ENCODE measurements around the gene CITED2. TPM values are rescaled to one million over a fixed set of nuclear protein-coding genes. Genes with fewer than 3 reads are reported as not detected.

Gene CITED2
- total RNA-seq, 1 donor from 2014 or later = 147 TPM

- intact Hi-C loops (cut with DNase I) = loop anchor here (2.0 to 10.0 kb wide), 11 partner anchors 167 to 1611 kb away; no protein-coding TSS in a partner anchor
Observed at GRCh38 chr6:139373928-139374356, 506 bp downstream of the CITED2 start.

DNA sequence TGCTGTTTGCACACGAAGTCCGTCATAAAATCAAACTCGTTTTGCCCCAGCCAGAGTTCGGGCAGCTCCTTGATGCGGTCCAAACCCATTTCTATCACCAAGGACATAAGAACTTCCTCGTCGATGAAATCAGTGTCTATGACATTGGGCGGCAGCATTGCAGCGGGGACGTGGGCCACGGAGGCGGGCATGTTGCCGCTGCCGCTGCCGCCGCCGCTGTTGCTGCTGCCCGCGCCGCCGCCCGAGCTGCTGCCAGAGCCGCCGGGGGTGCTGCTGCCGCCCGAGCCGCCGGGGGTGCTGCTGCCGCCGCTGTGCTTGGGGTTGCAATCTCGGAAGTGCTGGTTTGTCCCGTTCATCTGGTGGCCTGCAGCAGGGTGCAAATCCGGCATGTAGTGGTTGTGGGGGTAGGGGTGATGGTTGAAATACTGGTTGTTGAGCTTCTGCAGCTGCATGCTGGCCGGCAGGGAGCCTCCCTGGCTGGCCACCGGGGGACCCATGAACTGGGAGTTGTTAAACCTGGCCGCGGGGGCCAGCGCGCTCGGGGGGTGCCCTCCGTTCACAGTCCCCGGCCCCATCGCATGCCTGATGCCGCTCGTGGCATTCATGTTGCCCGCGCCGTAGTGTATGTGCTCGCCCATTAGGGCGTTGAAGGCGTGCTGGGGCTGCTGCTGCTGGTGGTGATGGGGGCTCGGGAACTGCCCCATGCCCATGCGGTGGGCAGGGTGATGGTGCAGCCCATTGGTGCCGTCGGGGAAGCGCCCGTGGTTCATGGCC is 1.1 kb downstream of the CITED2 start:
- intact Hi-C loops (cut with DNase I) = loop anchor here (2.0 to 10.0 kb wide), 9 partner anchors 389 to 1611 kb away; no protein-coding TSS in a partner anchor

More at GRCh38 chr6:139373928-139374356, 506 bp downstream of the CITED2 start:
- H3K27me3 ChIP-seq = no peaks in the 10 kb centered on the region
- H3K4me1 ChIP-seq = peaks cover 0 to 24% of the 10 kb centered on the region in 2 donors
- H3K36me3 ChIP-seq = peaks cover 0 to 14% of the 10 kb centered on the region in 2 donors
- H3K27ac ChIP-seq = peak overlapping the region; percentile 92 to 93
- TF ChIP-seq, protein P1, sequence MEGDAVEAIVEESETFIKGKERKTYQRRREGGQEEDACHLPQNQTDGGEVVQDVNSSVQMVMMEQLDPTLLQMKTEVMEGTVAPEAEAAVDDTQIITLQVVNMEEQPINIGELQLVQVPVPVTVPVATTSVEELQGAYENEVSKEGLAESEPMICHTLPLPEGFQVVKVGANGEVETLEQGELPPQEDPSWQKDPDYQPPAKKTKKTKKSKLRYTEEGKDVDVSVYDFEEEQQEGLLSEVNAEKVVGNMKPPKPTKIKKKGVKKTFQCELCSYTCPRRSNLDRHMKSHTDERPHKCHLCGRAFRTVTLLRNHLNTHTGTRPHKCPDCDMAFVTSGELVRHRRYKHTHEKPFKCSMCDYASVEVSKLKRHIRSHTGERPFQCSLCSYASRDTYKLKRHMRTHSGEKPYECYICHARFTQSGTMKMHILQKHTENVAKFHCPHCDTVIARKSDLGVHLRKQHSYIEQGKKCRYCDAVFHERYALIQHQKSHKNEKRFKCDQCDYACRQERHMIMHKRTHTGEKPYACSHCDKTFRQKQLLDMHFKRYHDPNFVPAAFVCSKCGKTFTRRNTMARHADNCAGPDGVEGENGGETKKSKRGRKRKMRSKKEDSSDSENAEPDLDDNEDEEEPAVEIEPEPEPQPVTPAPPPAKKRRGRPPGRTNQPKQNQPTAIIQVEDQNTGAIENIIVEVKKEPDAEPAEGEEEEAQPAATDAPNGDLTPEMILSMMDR (IDR thresholded peaks at IDR 0.05) = no peak
- peak overlapping the region; percentile 69 to 75 for H3K4me3 ChIP-seq
- DNase-seq (ENCODE audit: low spot score in 2 of 2) = no peak
- no peaks in the 10 kb centered on the region for H3K9me3 ChIP-seq

GRCh38 chr6:139372326-139373153 is 1.9 kb downstream of the CITED2 start:
- H3K27me3 ChIP-seq = no peaks in the 10 kb centered on the region
- TF ChIP-seq, protein P1 (IDR thresholded peaks at IDR 0.05) = no peak
- DNase-seq (ENCODE audit: low spot score in 2 of 2) = no peak
- peaks cover 0 to 26% of the 10 kb centered on the region in 2 donors for H3K4me1 ChIP-seq
- H3K36me3 ChIP-seq = peaks cover 0 to 14% of the 10 kb centered on the region in 2 donors
- peak overlapping the region; percentile 92 to 93 for H3K27ac ChIP-seq
- intact Hi-C loops (cut with DNase I) = loop anchor here (2.0 to 10.0 kb wide), 9 partner anchors 390 to 1612 kb away; no protein-coding TSS in a partner anchor
- H3K9me3 ChIP-seq = no peaks in the 10 kb centered on the region
- peak overlapping the region; percentile 69 to 75 for H3K4me3 ChIP-seq

More for the DNA sequence above, 1.1 kb downstream of the CITED2 start:
- H3K27ac ChIP-seq = peak overlapping the region; percentile 92 to 93
- H3K4me3 ChIP-seq = peak overlapping the region; percentile 69 to 75
- H3K4me1 ChIP-seq = peaks cover 0 to 24% of the 10 kb centered on the region in 2 donors
- no peaks in the 10 kb centered on the region for H3K27me3 ChIP-seq
- H3K9me3 ChIP-seq = no peaks in the 10 kb centered on the region
- peaks cover 0 to 14% of the 10 kb centered on the region in 2 donors for H3K36me3 ChIP-seq
- peak; percentile 22 to 79 for DNase-seq (ENCODE audit: low spot score in 2 of 2)
- TF ChIP-seq, protein P1 (IDR thresholded peaks at IDR 0.05) = peak in 1 of 3 experiments; percentile 29

GRCh38 chr6:139371421-139372203 is 2.8 kb downstream of the CITED2 start:
- Histone ChIP-seq H3K27me3 (no peaks in the 10 kb centered on the region), H3K4me3 (peak overlapping the region; percentile 69 to 75), H3K9me3 (no peaks in the 10 kb centered on the region), H3K27ac (peak overlapping the region; percentile 92 to 93), H3K4me1 (peaks cover 0 to 26% of the 10 kb centered on the region in 2 donors), H3K36me3 (peaks cover 0 to 14% of the 10 kb centered on the region in 2 donors)
- TF ChIP-seq, protein P1 (IDR thresholded peaks at IDR 0.05) = no peak
- intact Hi-C loops (cut with DNase I) = loop anchor here (2.0 to 10.0 kb wide), 9 partner anchors 391 to 1613 kb away; no protein-coding TSS in a partner anchor
- DNase-seq (ENCODE audit: low spot score in 2 of 2) = no peak

DNA sequence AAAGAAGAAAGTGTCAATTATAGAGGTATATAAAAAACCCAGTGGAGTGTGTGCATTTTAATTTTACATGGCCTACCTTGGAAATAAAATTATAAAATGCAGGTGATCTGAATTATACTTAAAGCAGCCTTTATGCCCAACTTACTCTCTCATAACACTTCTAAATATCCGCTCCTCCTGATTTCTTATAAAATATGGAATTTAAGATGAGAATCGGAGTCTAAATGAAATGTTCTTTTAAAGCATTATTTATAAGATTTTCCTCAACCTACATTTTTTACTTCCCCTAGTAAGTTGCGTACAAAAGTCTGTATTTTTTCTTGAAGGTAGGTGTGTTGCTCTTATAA is 3.5 kb downstream of the CITED2 start:
- TF ChIP-seq, protein P1 (IDR thresholded peaks at IDR 0.05) = no peak
- Histone ChIP-seq H3K36me3 (peaks cover 0 to 14% of the 10 kb centered on the region in 2 donors), H3K27ac (peak overlapping the region; percentile 67 to 92), H3K4me1 (peaks cover 0 to 21% of the 10 kb centered on the region in 2 donors), H3K4me3 (peak overlapping the region; percentile 69 to 75), H3K27me3 (no peaks in the 10 kb centered on the region), H3K9me3 (no peaks in the 10 kb centered on the region)
- DNase-seq (ENCODE audit: low spot score in 2 of 2) = no peak
- intact Hi-C loops (cut with DNase I) = loop anchor here (5.0 to 10.0 kb wide), 8 partner anchors 391 to 1614 kb away; no protein-coding TSS in a partner anchor
